NT2/D1 (cell line): ENCODE data around the gene TMEM38A.

ENCODE experiments used
- DNase-seq: peaks from one replicate; pipeline ENCODE4 v3.0.0-alpha.2; 2011; ENCODE audit warnings: low read depth, low spot score
- H3K27me3 ChIP-seq: 2 replicates; pipeline ENCODE4 v1.6.0; 2011; ENCODE audit warnings: mild to moderate bottlenecking; ENCODE audit not compliant: insufficient read length, insufficient read depth
- H3K36me3 ChIP-seq: 2 replicates; pipeline ENCODE4 v1.6.1; 2011; ENCODE audit warnings: mild to moderate bottlenecking, low read length, mixed read lengths; ENCODE audit not compliant: insufficient read depth, insufficient read length
- H3K4me1 ChIP-seq: 2 replicates; pipeline ENCODE4 v1.5.1; 2011; ENCODE audit not compliant: insufficient read depth, insufficient read length
- H3K4me3 ChIP-seq: 2 replicates; pipeline ENCODE4 v1.5.1; 2011; ENCODE audit warnings: low read depth; ENCODE audit not compliant: insufficient read length
- H3K9ac ChIP-seq: 2 replicates; pipeline ENCODE4 v1.6.0; 2011; ENCODE audit warnings: low read depth; ENCODE audit not compliant: insufficient read length
- H3K9me3 ChIP-seq: 2 replicates; pipeline ENCODE4 v1.5.1; 2011; ENCODE audit warnings: mild to moderate bottlenecking, low read length; ENCODE audit not compliant: insufficient read depth
- SUZ12 ChIP-seq: IDR thresholded peaks from 2 replicates; pipeline ENCODE4 v1.6.1; 2011; ENCODE audit not compliant: insufficient read length, insufficient read depth; ENCODE audit errors: extremely low read depth
- YY1 ChIP-seq: IDR thresholded peaks from 2 replicates; pipeline ENCODE4 v1.6.1; 2011; ENCODE audit not compliant: insufficient read length, insufficient read depth
- ZNF274 ChIP-seq: IDR thresholded peaks from 2 replicates; pipeline ENCODE4 v1.6.1; 2011; ENCODE audit warnings: mild to moderate bottlenecking, low read depth, low read length

Gene TMEM38A

GRCh38 chr19:16739546-16739945, 78.6 kb downstream of the TMEM38A start:
- Histone ChIP-seq H3K4me1 (no peaks in the 10 kb centered on the region), H3K9me3 (peaks cover 6% of the 10 kb centered on the region; the same call in 1 of the 2 replicates), H3K36me3 (no peaks in the 10 kb centered on the region), H3K9ac (no peak overlapping the region), H3K27me3 (no peaks in the 10 kb centered on the region), H3K4me3 (no peak overlapping the region)
- no peak for DNase-seq
- TF ChIP-seq SUZ12, result no peak
- no peak for TF ChIP-seq ZNF274
- TF ChIP-seq YY1, result no peak
